BE2C (cell line): ENCODE results near the gene MRGPRX2.
A peak's percentile ranks its signal among the peaks of the same experiment; 100 is the strongest.

Experiments
- DNase-seq: peaks from one replicate; pipeline ENCODE4 v3.0.0-alpha.2; 2020
- H3K27me3 ChIP-seq: fragments of 250-450 bp; sonication (Bioruptor Pico); 2 replicates; pipeline ENCODE4 v1.5.1; 2020; ENCODE audit warnings: mild to moderate bottlenecking
- H3K36me3 ChIP-seq: fragments of 250-450 bp; sonication (Bioruptor Pico); 2 replicates; pipeline ENCODE4 v1.5.1; 2020; ENCODE audit warnings: mild to moderate bottlenecking
- H3K4me1 ChIP-seq: fragments of 250-450 bp; sonication (Bioruptor Pico); 2 replicates; pipeline ENCODE4 v1.5.1; 2020
- H3K4me3 ChIP-seq: 2 replicates; pipeline ENCODE4 v1.5.1; 2011; ENCODE audit warnings: low read depth, low read length
- H3K9me3 ChIP-seq: fragments of 250-450 bp; sonication (Bioruptor Pico); 2 replicates; pipeline ENCODE4 v1.5.1; 2020
- TF ChIP-seq, protein P1 (sequence below): IDR thresholded peaks from 2 replicates; pipeline ENCODE4 v1.5.1; 2012; ENCODE audit warnings: mild to moderate bottlenecking, low read depth, low read length

The MRGPRX2 gene

DNA sequence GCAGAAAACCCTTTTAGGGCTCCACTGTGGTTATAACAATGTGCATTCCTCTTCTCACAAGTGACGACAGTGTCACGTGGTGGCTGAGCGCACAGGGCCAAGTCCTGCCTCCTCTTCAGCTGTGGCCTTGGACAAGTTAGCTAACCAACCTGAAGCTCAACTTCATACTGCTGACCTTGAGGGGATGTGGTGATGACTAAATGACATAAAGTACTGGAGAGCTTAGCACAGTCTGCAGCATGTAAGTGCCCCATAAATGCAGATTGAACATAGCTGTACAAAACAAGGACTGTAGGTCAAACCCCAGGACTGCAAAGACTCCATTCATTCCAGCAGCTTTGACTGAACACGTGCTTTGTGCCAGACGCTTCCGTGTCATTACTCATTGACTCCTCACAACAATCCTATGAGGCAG lies 20.1 kb upstream of the MRGPRX2 start:
- H3K4me1 ChIP-seq = no peaks in the 10 kb centered on the region
- H3K36me3 ChIP-seq = no peaks in the 10 kb centered on the region
- H3K4me3 ChIP-seq = no peak overlapping the region
- no peak for DNase-seq
- no peaks in the 10 kb centered on the region for H3K27me3 ChIP-seq
- no peaks in the 10 kb centered on the region for H3K9me3 ChIP-seq
- TF ChIP-seq, protein P1, sequence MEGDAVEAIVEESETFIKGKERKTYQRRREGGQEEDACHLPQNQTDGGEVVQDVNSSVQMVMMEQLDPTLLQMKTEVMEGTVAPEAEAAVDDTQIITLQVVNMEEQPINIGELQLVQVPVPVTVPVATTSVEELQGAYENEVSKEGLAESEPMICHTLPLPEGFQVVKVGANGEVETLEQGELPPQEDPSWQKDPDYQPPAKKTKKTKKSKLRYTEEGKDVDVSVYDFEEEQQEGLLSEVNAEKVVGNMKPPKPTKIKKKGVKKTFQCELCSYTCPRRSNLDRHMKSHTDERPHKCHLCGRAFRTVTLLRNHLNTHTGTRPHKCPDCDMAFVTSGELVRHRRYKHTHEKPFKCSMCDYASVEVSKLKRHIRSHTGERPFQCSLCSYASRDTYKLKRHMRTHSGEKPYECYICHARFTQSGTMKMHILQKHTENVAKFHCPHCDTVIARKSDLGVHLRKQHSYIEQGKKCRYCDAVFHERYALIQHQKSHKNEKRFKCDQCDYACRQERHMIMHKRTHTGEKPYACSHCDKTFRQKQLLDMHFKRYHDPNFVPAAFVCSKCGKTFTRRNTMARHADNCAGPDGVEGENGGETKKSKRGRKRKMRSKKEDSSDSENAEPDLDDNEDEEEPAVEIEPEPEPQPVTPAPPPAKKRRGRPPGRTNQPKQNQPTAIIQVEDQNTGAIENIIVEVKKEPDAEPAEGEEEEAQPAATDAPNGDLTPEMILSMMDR = no peak

GRCh38 chr11:19079643-19080440 lies 19.3 kb upstream of the MRGPRX2 start:
- no peaks in the 10 kb centered on the region for H3K4me1 ChIP-seq
- no peaks in the 10 kb centered on the region for H3K9me3 ChIP-seq
- DNase-seq = no peak
- H3K36me3 ChIP-seq = no peaks in the 10 kb centered on the region
- no peak overlapping the region for H3K4me3 ChIP-seq
- TF ChIP-seq, protein P1 = no peak
- H3K27me3 ChIP-seq = no peaks in the 10 kb centered on the region

DNA sequence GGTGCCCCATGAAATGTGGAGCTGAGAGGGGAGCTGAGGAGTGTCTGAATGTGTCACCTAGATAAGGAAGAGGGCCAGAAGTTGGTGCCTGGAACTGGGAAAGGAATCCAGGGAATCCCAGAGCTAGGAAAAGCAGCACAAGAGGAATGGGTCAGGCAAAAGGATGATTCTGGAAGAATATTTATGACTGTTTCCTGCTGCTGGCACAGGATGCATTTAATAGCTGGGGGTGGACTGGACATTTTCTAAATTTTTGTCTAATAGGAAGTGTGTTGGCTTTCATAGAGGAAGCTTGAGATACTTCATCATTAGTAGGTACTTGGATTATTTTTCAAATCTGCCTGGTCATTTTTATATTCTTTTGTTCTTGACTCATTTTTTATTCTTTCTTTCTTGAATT lies 17.4 kb upstream of the MRGPRX2 start:
- no peaks in the 10 kb centered on the region for H3K9me3 ChIP-seq
- no peak for DNase-seq
- H3K4me3 ChIP-seq = no peak overlapping the region
- no peaks in the 10 kb centered on the region for H3K4me1 ChIP-seq
- no peaks in the 10 kb centered on the region for H3K27me3 ChIP-seq
- H3K36me3 ChIP-seq = no peaks in the 10 kb centered on the region
- TF ChIP-seq, protein P1 = no peak

DNA sequence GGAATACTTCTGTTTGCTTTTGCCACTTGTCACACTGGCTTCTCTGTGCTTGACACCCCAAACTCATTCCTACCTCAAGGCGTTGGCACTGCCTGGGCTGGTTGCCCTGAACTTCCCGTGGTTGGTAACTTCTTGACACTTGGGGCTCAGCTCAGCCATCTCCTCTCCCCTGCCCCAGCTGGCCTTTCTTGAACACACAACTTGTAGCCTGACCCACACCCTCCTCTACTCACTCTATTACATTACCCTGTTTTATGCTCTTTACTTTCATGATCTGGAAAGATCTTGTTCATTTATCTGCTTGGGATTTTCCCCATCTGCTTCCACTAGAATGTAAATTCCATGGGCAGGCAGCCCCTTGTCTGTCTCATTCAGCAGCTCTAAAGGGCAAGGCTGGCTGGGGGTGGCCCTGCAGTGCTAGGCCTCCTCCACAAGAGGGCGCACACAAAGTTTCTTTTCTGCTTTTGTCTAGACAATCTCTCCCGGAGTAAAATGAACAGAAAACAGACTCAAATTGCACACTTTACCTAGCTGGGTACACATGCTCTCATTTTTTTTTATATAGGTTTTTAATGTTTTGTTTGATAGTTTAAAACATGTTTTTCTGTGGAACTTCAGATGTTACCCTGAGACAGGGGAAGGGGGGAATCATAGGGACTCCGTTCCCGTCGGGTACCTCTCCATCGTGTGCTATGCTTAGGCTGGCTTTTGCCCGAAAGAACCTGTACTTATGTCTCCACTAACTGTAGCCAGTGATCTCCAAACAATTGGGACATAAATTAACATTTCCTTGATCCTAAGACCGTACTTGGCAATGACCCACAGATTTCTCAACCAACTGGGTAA lies 16.4 kb upstream of the MRGPRX2 start:
- H3K4me3 ChIP-seq = no peak overlapping the region
- H3K4me1 ChIP-seq = no peaks in the 10 kb centered on the region
- no peaks in the 10 kb centered on the region for H3K36me3 ChIP-seq
- DNase-seq = peak; percentile 36
- H3K9me3 ChIP-seq = no peaks in the 10 kb centered on the region
- no peaks in the 10 kb centered on the region for H3K27me3 ChIP-seq
- TF ChIP-seq, protein P1 = peak; percentile 77

DNA sequence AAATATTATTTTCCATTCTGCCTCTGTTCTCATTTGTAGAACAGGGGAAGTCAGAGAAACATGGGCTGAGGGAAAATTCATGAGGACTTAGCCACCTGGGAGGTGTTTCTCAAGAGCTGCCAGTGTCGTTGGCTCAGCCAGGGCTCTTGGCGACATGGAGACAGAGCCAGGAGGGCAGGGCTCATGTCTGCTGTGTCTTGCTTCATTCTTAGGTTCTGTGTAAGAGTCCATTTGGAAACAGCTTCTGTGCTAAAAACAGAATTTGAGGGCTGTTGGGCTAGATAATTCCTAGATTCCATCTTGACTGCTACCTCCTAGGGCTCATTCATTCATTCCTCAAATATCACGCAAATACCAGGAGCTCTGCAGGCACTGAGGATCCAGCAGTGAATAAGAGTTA lies 15.1 kb upstream of the MRGPRX2 start:
- no peak for DNase-seq
- no peaks in the 10 kb centered on the region for H3K9me3 ChIP-seq
- no peaks in the 10 kb centered on the region for H3K4me1 ChIP-seq
- H3K4me3 ChIP-seq = no peak overlapping the region
- TF ChIP-seq, protein P1 = no peak
- H3K27me3 ChIP-seq = no peaks in the 10 kb centered on the region
- no peaks in the 10 kb centered on the region for H3K36me3 ChIP-seq
